Panc1 (cell line): Measurements from ENCODE around the gene STK17B. TPM values are rescaled to one million over a fixed set of nuclear protein-coding genes. Genes with fewer than 3 reads are reported as not detected.

ENCODE experiments used
- ATAC-seq: fragments of 200-7000 bp; cut with Tn5 transposase; 2 replicates; pipeline ENCODE4 v1.9.1; 2020; ENCODE audit warnings: mild to moderate bottlenecking, moderate library complexity
- BruUV-seq: library from RNA; stranded (reverse); fragments of 400-500 nt; replicated peaks from 2 replicates; lab custom pipeline; 2021; lab: Mats Ljungman, UMichigan
- CTCF ChIA-PET: fragments of 300-600 bp; sonication (Branson Sonifier 250); formaldehyde crosslinking; loops from one replicate; lab custom pipeline; 2022; ENCODE audit warnings: antibody characterized with exemption; lab: Charles Lee
- POLR2A ChIA-PET: fragments of 300-600 bp; sonication (Branson Sonifier 250); formaldehyde crosslinking; loops from one replicate; lab custom pipeline; 2022; ENCODE audit warnings: antibody characterized with exemption; lab: Charles Lee
- DNase-seq: peaks from one replicate; pipeline ENCODE4 v3.0.0-alpha.2; 2010; ENCODE audit warnings: low read depth, low spot score
- H3K27ac ChIP-seq: 2 replicates; pipeline ENCODE4 v1.5.1; 2011; ENCODE audit warnings: mild to moderate bottlenecking, low read length, inconsistent platforms
- H3K27me3 ChIP-seq: fragments of 200-500 bp; sonication (Bioruptor generic); 2 replicates; pipeline ENCODE4 v1.6.0; 2014; ENCODE audit warnings: low read length, inconsistent platforms; ENCODE audit not compliant: control insufficient read depth, insufficient read depth
- H3K36me3 ChIP-seq: fragments of 200-500 bp; sonication (Bioruptor generic); 2 replicates; pipeline ENCODE4 v1.5.1; 2014; ENCODE audit warnings: inconsistent platforms, mild to moderate bottlenecking, low read length, moderate library complexity; ENCODE audit not compliant: control insufficient read depth, insufficient read depth
- H3K4me1 ChIP-seq: 2 replicates; pipeline ENCODE4 v1.5.1; 2011; ENCODE audit warnings: inconsistent platforms, mild to moderate bottlenecking, low read length, moderate library complexity; ENCODE audit not compliant: control insufficient read depth, insufficient read depth
- H3K4me3 ChIP-seq, 2 experiments: 2 replicates each; pipeline ENCODE4 v1.5.1; 2011 to 2012; ENCODE audit warnings: low read depth in 2 of 2, low read length in 2 of 2, mild to moderate bottlenecking in 2 of 2, inconsistent platforms in 1 of 2, moderate library complexity in 1 of 2
- H3K9me3 ChIP-seq: fragments of 200-500 bp; sonication (Bioruptor generic); 2 replicates; pipeline ENCODE4 v1.5.1; 2014; ENCODE audit warnings: low read depth, mild to moderate bottlenecking, inconsistent platforms, low read length, moderate library complexity; ENCODE audit not compliant: control insufficient read depth, insufficient read depth
- CTCF ChIP-seq: fragments of 450-650 bp; IDR thresholded peaks from 2 replicates; pipeline ENCODE4 v1.5.1; 2017; ENCODE audit warnings: mild to moderate bottlenecking
- POLR2AphosphoS5 ChIP-seq: IDR thresholded peaks from 2 replicates; pipeline ENCODE4 v1.6.1; 2012; ENCODE audit warnings: mild to moderate bottlenecking, low read depth, low read length, moderate library complexity
- REST ChIP-seq, 2 experiments: IDR thresholded peaks; 2 replicates each; pipeline ENCODE4 v1.6.1; 2011 to 2012; ENCODE audit warnings: low read depth in 2 of 2, control low read depth in 1 of 2, low read length in 1 of 2, mild to moderate bottlenecking in 1 of 2, moderate library complexity in 1 of 2; ENCODE audit not compliant: insufficient read depth in 1 of 2
- SIN3A ChIP-seq: IDR thresholded peaks from 2 replicates; pipeline ENCODE4 v1.6.1; 2012; ENCODE audit warnings: low read depth, mild to moderate bottlenecking, low read length, moderate library complexity, borderline replicate concordance; ENCODE audit not compliant: insufficient read depth
- TCF7L2 ChIP-seq: IDR thresholded peaks from 2 replicates; pipeline ENCODE4 v1.6.1; 2011; ENCODE audit warnings: mild to moderate bottlenecking, low read depth, low read length, inconsistent platforms
- in situ Hi-C: cut with HindIII; loops from 2 replicates; pipeline ENCODE4 v1.10.0; 2016; ENCODE audit warnings: low sequenced_read_pairs, low pct_unique_long_range_greater_than_20kb
- intact Hi-C: fragments of 100-400 bp; cut with micrococcal nuclease; formaldehyde crosslinking; loops from one replicate; pipeline ENCODE4 v1.10.0; 2022; ENCODE audit not compliant: unreplicated experiment
- total RNA-seq: library from RNA; stranded (reverse); gene quantifications from one replicate; pipeline ENCODE4 v1.2.1, GENCODE V29; 2021; ENCODE audit not compliant: unreplicated experiment

Gene STK17B
- total RNA-seq, 1 experiment from 2014 or later, result 19.3 TPM

GRCh38 chr2:196177124-196177523, 5.7 kb upstream of the STK17B start:
- TF ChIP-seq CTCF (no peak), SIN3A (no peak), REST (IDR thresholded peaks at IDR 0.05; ENCODE audit: insufficient read depth in 1 of 2, low read depth in 2 of 2, low read length in 1 of 2) (no peak), TCF7L2 (no peak), POLR2AphosphoS5 (no peak)
- intact Hi-C loops (no loop called here), in situ Hi-C loops (no loop called here)
- ChIA-PET POLR2A (no interaction called here), CTCF (no interaction called here)
- H3K27me3 ChIP-seq, result no peaks in the 10 kb centered on the region
- no peaks in the 10 kb centered on the region for H3K9me3 ChIP-seq
- no TSS peak for BruUV-seq
- no peaks in the 10 kb centered on the region for H3K36me3 ChIP-seq
- ATAC-seq (no peak), DNase-seq (no peak)
- no peak overlapping the region for H3K4me3 ChIP-seq
- peaks cover 4% of the 10 kb centered on the region for H3K4me1 ChIP-seq
- H3K27ac ChIP-seq, result no peak overlapping the region

- Histone ChIP-seq H3K27me3 (no peaks in the 10 kb centered on the region), H3K36me3 (no peaks in the 10 kb centered on the region; the same call in 1 of the 2 replicates), H3K27ac (no peak overlapping the region), H3K9me3 (no peaks in the 10 kb centered on the region), H3K4me3 (no peak overlapping the region), H3K4me1 (peaks cover 6% of the 10 kb centered on the region)
- no TSS peak for BruUV-seq
- ATAC-seq, result no peak
- in situ Hi-C loops, result no loop called here
- TF ChIP-seq CTCF, result no peak
- TF ChIP-seq SIN3A, result no peak
- TF ChIP-seq REST (IDR thresholded peaks at IDR 0.05; ENCODE audit: insufficient read depth in 1 of 2, low read depth in 2 of 2, low read length in 1 of 2), result no peak
- no peak for TF ChIP-seq POLR2AphosphoS5
- no peak for TF ChIP-seq TCF7L2
- CTCF ChIA-PET, result no interaction called here
- POLR2A ChIA-PET, result no interaction called here
- intact Hi-C loops, result no loop called here
- no peak for DNase-seq
Measured at GRCh38 chr2:196176142-196176738, 4.9 kb upstream of the STK17B start.
